ENCODE results near the gene RAB11FIP5.

The RAB11FIP5 gene

GRCh38 chr2:73085691-73086090, 27.1 kb downstream of the RAB11FIP5 start:
- no peaks in the 10 kb centered on the region for H3K27me3 ChIP-seq (replicated peaks)
- peak; percentile 79 for DNase-seq
- no peak overlapping the region for H3K4me3 ChIP-seq (ENCODE audit: low read depth, low read length)
- in situ Hi-C loops (cut with HindIII; ENCODE audit: low pct_ligation_motif_present, low sequenced_read_pairs), result no loop called here
- no peak overlapping the region for H3K27ac ChIP-seq
- TF ChIP-seq, protein P1, sequence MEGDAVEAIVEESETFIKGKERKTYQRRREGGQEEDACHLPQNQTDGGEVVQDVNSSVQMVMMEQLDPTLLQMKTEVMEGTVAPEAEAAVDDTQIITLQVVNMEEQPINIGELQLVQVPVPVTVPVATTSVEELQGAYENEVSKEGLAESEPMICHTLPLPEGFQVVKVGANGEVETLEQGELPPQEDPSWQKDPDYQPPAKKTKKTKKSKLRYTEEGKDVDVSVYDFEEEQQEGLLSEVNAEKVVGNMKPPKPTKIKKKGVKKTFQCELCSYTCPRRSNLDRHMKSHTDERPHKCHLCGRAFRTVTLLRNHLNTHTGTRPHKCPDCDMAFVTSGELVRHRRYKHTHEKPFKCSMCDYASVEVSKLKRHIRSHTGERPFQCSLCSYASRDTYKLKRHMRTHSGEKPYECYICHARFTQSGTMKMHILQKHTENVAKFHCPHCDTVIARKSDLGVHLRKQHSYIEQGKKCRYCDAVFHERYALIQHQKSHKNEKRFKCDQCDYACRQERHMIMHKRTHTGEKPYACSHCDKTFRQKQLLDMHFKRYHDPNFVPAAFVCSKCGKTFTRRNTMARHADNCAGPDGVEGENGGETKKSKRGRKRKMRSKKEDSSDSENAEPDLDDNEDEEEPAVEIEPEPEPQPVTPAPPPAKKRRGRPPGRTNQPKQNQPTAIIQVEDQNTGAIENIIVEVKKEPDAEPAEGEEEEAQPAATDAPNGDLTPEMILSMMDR (IDR thresholded peaks at IDR 0.05; ENCODE audit: low read depth, low read length, missing control alignments), result peak; percentile 98
- peaks cover 29% of the 10 kb centered on the region for H3K36me3 ChIP-seq (replicated peaks)

DNA sequence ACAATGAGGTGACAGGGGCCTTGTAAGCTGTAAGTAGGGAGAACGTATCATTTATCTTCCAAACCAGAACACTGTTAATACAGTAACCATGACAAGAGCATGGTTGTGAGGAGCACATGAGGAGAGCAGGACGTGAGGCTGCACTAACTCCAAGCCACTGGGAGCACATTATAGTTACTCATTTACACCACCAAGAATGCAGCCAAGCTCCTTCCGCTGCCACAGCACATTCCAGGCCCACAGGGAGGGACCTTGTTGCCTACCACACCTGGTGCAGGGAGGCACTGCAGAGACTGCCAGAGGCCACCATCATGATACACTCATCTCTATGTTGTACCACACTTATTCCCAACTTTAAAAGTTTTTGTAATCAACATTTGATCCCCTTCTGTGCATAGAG, 27.8 kb downstream of the RAB11FIP5 start:
- no peak overlapping the region for H3K4me3 ChIP-seq (ENCODE audit: low read depth, low read length)
- DNase-seq, result no peak
- TF ChIP-seq, protein P1 (IDR thresholded peaks at IDR 0.05; ENCODE audit: low read depth, low read length, missing control alignments), result no peak
- H3K27me3 ChIP-seq (replicated peaks), result no peaks in the 10 kb centered on the region
- in situ Hi-C loops (cut with HindIII; ENCODE audit: low pct_ligation_motif_present, low sequenced_read_pairs), result no loop called here
- no peak overlapping the region for H3K27ac ChIP-seq
- H3K36me3 ChIP-seq (replicated peaks), result peaks cover 33% of the 10 kb centered on the region

- in situ Hi-C loops (cut with HindIII; ENCODE audit: low pct_ligation_motif_present, low sequenced_read_pairs), result no loop called here
- no peak for DNase-seq
These were observed 28.6 kb downstream of the RAB11FIP5 start for GRCh38 chr2:73083886-73084800.

DNA sequence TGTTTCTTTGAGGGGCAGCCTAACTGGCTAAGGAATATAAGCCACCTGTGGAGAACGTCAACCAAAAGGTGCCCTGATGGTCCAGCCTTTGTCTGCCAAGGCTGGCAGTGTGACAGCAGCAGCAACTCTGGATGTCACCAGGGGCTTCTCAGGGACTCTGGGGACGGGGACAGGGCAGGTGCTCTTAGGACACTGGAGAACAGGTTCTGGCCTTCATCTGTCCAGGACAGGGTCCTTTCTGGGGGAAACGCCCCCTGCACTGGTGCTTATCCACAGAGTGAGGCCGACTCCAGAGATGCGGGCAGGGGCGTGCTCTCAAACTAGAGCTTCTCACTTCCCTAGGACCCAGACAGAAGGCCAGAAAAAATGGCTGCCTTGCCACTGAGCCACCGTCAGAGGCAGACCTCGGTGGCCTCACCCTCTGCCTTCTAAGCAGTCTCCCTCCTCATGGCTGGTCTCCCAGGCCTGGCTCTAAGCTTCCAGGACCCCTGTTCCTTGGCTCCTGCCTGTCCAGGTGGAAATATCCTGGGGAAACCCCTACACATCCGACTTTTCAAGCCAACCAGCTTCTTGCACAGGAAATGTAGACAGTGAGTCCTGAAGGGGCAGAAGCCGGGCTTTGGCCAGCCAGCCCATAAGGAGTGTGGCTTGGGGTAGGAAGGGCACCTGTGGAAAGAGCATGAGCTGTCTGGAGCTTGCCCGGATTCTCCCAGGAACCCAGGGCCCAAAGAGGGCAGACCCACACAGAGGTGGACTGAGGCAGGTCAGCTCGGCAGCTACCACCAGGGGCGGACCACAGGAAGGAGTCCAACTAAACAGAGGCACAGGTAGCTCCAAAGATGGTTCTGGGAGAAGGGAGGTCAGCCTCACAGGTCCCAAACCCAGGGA, 30.0 kb downstream of the RAB11FIP5 start:
- TF ChIP-seq, protein P1 (IDR thresholded peaks at IDR 0.05; ENCODE audit: low read depth, low read length, missing control alignments), result no peak
- H3K27ac ChIP-seq, result no peak overlapping the region
- H3K27me3 ChIP-seq (replicated peaks), result no peaks in the 10 kb centered on the region
- in situ Hi-C loops (cut with HindIII; ENCODE audit: low pct_ligation_motif_present, low sequenced_read_pairs), result no loop called here
- DNase-seq, result no peak
- peaks cover 37% of the 10 kb centered on the region for H3K36me3 ChIP-seq (replicated peaks)
- no peak overlapping the region for H3K4me3 ChIP-seq (ENCODE audit: low read depth, low read length)

More at GRCh38 chr2:73083886-73084800, 28.6 kb downstream of the RAB11FIP5 start:
- no peaks in the 10 kb centered on the region for H3K27me3 ChIP-seq (replicated peaks)
- H3K36me3 ChIP-seq (replicated peaks), result peaks cover 41% of the 10 kb centered on the region
- no peak overlapping the region for H3K4me3 ChIP-seq (ENCODE audit: low read depth, low read length)
- no peak overlapping the region for H3K27ac ChIP-seq
- TF ChIP-seq, protein P1 (IDR thresholded peaks at IDR 0.05; ENCODE audit: low read depth, low read length, missing control alignments), result no peak

DNA sequence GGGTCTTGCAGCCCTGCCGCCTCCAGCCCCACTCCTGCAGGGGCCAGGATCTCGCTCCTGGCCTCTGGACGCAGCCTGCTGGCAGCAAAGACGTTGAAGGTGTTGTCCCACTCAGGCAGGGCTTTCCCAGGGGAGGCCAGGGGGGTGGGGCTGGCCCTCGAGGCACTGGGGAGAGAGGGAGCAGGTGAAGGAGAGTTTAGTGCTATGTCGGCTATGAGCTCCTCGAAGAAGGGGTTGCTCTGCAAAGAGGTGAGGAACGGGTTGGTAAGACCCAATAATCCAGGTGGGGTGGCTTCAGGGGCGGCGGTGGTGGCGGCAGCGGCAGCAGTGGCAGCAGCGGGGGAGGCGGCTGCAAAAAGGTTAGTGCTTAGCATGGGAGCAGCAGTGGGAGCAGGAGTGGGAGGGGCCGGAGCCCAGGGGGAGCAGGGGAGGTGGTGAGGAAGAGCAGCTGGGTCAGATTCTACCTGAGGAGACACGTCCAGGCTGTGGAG, 31.5 kb downstream of the RAB11FIP5 start:
- H3K36me3 ChIP-seq (replicated peaks), result peaks cover 30% of the 10 kb centered on the region
- in situ Hi-C loops (cut with HindIII; ENCODE audit: low pct_ligation_motif_present, low sequenced_read_pairs), result no loop called here
- H3K27me3 ChIP-seq (replicated peaks), result no peaks in the 10 kb centered on the region
- H3K4me3 ChIP-seq (ENCODE audit: low read depth, low read length), result no peak overlapping the region
- TF ChIP-seq, protein P1 (IDR thresholded peaks at IDR 0.05; ENCODE audit: low read depth, low read length, missing control alignments), result no peak
- DNase-seq, result no peak
- no peak overlapping the region for H3K27ac ChIP-seq

Data from brain microvascular endothelial cell (primary cell).